NCI-H774 (cell line): ENCODE measurements around the gene LDB1.

Source experiments
- DNase-seq: peaks from one replicate; lab custom pipeline; 2025; lab: John Stamatoyannopoulos, UW

The LDB1 gene, protein sequence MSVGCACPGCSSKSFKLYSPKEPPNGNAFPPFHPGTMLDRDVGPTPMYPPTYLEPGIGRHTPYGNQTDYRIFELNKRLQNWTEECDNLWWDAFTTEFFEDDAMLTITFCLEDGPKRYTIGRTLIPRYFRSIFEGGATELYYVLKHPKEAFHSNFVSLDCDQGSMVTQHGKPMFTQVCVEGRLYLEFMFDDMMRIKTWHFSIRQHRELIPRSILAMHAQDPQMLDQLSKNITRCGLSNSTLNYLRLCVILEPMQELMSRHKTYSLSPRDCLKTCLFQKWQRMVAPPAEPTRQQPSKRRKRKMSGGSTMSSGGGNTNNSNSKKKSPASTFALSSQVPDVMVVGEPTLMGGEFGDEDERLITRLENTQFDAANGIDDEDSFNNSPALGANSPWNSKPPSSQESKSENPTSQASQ

DNA sequence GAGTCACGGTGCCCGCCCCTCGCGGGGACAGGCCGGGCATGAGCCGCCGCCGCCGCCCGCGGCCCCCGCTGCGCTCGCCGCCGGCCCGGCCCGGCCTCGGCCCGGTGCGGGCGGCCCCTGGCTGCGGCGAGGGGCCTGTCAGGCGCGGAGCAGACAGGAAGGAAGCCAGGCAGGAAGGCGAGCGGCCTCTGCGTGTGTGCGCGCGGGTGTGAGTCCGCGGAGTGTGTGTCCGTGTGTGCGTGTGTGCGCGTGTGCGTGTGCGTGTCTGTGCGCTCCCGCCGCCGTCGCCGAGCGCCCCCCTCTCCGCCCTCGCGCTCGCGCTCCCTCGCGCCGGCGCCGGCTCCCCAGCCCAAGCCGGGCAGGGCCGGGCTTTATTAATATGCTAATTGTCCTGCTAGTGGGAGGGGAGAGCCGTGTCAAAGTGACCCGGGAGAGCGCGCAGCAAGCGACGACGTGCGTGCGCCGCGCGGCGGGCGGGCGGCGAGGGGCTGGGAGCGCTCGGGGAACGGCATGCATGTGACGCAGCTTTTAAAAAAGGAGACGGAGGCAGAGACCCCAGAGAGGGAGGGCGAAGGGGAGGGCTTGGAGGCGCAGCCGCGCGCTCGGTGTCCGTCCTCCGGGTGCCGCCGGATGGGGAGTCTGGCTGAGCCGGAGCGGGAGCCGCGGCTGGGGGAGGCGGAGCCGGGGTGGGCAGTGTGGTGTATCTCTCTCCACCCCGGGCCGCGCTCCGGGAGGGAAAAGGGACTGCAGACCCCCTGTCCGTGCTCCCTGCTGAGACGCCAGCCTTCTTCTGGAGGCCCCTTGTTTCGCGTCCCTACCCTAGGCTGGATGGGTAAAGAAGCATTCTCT is at the start of gene LDB1:
Gene LDB1, minus strand, starts transcription at position 227 of the 849 bp plus-strand sequence. CDS start 258 bp downstream, outside the sequence.
- peak; percentile 36 for DNase-seq

DNA sequence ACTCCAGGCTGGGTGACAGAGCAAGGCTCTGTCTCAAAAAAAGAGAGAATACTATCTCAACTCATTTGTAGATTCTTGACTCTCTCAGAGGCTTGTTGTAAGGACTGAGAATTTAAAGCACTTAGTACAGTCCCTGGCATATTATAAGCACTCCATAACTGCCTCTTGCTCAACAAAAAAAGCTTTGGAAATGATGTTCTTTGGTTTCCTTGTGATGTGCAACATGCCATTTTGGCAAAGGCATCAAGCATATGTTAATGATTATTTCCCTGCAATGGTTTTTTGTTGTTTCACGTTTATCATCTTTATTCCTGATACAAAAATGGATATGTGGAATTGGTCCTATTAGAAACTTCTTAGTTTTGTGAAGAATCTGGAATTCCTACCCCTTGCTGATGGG is 47.7 kb upstream of the LDB1 start:
- DNase-seq = no peak

DNA sequence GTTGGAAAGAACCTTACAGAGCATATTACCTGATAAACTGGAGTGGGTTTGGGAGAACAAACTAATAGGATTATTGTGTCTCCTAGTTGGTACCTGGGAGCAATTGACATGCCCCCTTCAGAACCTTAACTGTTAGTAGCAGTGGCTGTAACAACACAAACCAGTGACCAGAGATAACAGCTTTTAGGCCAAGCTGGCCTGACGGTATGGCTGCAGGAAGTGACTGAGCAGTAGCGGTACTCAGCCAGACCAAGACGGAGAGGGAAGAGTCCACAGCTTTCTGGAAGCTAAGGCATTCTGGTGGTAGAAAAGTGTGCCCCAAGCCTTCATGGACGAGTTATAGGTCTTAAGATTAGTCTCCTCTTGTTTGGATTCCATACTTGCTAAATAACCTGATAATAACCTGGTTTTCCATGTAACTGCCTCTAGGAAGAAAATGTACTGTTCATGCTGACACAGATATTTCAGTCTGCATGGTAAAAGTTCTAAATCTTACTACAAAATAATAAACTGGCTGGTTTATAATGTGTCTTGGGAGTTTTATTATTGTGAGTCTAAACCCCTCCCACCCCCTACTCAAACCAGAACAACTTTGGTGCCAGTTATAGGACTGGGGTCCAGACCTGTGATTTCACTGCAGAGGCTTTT is 43.3 kb upstream of the LDB1 start:
- no peak for DNase-seq

DNA sequence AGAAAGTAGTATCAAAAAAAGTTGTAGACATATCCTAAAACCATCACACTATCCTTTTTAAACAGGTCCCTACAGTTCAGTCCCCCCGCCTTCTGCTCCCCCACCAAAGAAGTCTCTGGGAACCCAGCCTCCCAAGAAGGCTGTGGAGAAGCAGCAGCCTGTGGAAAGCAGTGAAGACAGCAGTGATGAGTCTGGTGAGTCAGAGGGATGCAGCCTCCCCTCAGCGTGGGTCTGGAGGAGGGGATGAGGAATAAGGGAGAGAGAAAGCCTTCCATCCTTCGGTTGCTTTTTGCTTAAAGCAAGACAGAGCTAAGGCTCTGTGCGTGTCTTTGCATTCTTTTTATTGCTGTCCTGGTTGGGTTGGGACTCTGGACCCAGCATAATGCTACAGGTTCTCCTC is 39.7 kb upstream of the LDB1 start:
- DNase-seq = no peak

DNA sequence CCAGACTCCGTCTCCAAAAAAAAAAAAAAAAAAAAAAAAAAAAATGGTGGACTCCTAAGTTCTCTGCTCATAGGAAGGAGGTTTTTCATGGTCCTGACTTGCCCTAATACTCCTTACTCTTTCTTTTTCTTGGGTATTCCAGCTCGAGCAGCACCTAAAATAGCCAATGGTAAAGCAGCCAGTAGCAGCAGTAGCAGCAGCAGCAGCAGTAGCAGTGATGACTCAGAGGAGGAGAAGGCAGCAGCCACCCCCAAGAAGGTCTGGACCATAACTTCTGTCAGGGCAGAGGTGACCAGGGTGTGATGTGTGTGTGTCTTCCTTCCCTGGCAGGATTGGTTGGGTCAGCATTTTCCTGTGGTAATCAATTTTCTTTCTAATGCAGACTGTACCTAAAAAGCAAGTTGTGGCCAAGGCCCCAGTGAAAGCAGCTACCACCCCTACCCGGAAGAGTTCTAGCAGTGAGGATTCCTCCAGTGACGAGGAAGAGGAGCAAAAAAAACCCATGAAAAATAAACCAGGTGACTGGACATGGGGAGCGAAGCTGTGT is 39.0 kb upstream of the LDB1 start:
- no peak for DNase-seq

DNA sequence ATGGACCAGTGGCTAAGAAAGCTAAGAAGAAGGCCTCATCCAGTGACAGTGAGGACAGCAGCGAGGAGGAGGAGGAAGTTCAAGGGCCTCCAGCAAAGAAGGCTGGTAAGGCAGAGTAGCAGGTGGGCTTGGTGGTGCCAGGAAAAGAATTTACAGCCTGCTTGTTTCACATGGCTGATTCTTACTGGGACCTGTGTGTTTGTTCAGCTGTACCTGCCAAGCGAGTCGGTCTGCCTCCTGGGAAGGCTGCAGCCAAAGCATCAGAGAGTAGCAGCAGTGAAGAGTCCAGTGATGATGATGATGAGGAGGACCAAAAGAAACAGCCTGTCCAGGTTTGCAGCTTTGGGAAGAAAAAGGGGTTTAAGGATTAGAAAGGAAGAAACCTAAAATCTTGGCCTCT is 37.1 kb upstream of the LDB1 start:
- DNase-seq = no peak

DNA sequence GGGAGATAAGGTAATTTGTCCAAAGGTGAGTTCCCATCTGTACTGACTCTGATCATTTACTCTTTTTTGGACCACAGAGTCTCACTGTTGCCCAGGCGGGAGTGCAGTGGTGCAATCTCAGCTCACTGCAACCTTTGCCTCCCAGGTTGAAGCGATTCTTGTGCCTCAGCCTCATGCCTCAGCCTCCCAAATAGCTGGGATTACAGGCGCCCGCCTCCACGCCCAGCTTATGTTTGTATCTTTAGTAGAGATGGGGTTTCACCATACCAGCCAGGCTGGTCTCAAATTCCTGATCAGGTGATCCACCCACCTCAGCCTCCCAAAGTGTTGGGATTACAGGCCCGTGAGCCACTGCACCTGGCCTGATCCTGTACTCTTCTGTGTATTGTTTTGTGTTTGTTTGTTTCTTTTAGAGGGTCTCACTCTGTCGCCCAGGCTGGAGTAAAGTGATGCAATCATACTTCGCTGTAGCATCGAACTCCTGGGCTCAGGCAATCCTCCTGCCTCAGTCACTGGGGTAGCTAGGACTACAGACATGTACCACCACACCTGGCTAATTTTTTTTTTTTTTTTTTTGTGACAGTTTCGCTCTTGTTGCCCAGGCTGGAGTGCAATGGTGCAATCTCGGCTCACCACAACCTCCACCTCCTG is 34.4 kb upstream of the LDB1 start:
- no peak for DNase-seq

DNA sequence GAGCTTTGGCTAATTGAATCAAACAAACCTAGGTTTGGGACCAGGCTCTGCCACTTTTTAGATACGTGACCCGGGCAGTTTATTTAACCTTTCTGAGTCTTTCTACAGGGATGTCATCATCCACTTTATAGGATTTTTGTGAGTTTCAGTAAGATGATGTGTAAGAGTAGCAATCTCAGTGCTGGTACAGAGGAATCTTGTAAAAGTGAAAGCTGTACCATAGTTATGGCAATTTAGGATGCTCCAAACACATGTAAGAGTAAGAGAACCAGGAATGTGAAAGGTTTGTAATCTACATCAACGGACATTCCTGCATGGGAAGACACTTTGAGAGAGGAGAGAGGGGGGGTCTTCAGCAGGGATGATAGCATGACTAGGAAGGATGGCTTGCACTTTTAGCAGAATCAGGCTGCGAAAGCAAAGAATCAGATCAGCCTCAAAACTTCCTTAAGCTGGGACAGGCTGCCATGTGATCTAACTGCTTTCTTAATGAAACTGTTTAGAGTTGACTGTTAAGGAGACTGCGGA is 33.0 kb upstream of the LDB1 start:
- no peak for DNase-seq

DNA sequence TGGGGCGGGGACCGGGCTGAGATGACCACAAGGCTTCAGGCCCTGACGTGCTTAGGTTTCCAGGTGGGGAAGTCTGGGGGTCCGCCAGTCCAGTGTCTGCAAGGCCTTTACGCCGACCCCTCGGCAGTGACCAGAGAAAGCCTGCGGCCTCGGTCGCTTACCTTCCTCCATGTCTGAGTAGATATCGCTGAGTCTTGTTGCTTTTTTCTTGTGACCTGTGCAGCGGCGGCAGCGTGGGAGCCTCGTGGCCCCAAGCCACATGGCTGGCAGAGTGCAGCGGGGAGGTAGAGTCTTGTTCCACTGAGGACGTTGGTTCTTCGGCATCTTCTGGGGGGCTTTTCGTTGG is 32.4 kb upstream of the LDB1 start:
- DNase-seq = no peak

DNA sequence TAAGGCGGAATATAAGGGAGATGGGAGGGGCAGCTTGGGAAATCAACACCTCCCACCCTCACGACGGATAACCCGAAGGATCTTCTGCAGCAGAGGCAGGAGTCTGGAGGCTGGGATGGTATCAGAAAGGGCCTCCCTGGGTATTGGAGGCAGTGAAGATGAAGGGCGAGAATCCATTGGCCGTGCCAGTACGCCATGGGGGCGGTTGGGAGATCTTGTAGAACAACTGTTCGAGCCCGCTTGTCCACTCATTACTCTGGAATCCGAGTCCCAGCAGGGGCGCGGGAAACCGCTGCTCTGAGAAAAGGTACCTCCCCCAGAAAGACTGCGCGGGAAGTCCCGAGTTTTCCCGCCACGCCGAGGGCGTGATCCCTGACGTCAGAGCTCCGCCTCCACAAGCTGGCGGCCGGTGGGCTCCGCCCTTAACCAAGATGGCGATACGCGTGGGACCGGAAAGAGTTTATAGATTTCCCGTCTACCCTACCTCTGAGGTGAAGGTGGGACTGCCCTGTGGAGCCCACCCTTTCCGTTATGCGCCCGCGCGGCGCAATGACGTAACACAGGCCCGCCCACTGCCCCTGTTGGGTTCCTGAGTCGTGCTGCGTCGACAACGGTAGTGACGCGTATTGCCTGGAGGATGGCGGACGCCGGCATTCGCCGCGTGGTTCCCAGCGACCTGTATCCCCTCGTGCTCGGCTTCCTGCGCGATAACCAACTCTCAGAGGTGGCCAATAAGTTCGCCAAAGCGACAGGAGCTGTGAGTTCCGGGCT is 31.8 kb upstream of the LDB1 start, which contains the start of gene NOLC1:
Gene NOLC1, plus strand, starts transcription at position 616 of the 771 bp plus-strand sequence. Its CDS starts 22 bp downstream, at position 638.
- DNase-seq = peak; percentile 89

DNA sequence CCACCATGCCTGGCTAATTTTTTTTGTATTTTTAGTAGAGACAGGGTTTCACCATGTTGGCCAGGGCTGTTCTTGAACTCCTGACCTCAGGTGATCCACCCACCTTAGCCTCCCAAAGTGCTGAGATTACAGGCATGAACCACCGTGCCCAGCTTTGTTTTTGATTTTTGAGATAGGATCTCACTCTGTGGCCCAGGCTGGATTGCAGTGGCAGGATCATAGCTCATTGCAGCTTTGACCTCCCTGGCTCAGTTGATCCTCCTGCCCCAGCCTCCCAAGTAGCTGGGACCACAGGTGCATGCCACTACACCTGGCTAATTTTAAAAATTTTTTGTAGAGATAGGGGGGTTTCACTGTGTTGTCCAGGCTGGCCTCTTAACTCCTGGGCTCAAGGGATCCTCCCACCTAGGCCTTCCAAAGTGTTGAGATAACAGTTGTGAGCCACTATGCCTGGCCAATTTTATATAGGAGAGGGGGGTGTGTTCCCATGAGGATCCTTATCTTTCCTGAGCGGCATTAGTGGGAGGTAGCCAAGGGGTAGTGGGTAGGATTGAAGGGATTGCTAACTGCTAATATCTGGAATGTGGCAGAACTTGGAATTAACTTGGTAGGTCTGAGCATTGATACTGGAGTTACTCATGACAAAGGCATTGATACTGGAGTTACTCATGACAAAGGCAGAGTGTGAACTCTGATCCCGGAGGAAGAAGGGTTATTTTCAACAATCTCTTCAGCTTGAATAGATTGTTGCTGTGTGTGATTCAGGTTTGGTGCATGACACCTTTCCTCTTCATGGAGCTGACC is 31.0 kb upstream of the LDB1 start:
- no peak for DNase-seq

DNA sequence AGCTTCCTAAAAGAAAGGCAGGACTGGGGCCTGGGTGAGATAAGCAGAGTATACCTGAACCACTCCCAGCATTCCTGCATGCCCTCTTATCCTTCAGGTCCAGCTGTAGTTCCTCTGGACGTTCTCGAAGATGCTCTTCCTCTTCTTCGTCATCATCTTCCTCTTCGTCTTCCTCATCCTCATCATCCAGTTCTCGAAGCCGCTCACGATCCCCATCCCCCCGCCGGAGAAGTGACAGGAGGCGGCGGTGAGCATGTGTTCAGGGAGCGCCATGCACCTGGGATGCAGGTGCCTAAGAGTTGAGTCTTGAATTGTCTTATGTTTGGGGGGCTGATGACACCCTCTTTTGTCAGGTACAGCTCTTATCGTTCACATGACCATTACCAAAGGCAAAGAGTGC is 28.1 kb upstream of the LDB1 start:
- DNase-seq = no peak

DNA sequence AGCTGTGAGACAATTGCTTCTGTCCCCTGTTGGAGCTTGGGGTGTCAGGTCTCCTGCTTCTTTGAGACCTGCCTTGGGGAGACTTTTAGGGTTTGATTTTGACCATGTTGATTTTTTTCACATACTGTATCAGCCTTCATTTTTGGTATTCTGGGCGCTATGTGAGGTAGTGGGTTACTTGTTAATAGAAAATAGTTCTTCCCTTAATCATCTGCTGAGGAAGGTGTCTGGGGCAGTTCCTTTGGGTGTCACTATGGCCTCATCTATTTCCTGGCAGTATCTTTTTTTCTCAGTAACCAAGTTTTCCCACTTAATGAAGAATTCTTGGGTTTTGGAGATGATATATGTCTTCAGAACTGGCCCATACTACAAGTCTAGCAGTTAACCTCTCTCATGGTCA is 27.4 kb upstream of the LDB1 start:
- DNase-seq = no peak

DNA sequence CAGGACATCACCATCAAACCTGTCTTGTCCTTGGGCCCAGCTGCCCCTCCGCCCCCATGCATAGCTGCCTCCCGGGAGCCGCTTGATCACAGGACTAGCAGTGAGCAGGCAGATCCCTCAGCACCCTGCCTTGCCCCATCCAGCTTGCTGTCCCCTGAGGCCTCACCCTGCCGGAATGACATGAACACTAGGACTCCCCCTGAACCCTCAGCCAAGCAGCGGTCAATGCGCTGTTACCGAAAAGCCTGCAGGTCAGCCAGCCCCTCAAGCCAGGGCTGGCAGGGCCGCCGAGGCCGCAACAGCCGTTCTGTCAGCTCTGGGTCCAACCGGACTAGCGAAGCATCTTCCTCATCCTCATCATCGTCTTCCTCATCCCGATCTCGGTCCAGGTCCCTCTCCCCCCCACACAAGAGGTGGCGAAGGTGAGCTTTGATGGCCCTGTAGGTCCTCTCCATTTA is 26.8 kb upstream of the LDB1 start:
- DNase-seq = no peak

DNA sequence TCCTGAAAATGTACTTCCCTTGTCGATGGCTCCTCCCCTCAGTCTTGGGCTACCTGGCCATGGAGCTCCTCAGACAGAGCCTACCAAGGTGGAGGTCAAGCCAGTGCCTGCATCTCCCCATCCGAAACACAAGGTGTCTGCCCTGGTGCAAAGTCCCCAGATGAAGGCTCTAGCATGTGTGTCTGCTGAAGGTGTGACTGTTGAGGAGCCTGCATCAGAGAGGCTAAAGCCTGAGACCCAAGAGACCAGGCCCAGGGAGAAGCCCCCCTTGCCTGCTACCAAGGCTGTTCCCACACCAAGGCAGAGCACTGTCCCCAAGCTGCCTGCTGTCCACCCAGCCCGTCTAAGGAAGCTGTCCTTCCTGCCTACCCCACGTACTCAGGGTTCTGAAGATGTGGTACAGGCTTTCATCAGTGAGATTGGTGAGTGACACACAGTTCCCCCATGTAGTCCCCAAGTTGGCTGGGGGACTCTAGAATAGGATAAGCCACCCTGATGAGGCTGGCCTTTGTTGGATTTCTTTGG is 21.5 kb upstream of the LDB1 start:
- DNase-seq = no peak

DNA sequence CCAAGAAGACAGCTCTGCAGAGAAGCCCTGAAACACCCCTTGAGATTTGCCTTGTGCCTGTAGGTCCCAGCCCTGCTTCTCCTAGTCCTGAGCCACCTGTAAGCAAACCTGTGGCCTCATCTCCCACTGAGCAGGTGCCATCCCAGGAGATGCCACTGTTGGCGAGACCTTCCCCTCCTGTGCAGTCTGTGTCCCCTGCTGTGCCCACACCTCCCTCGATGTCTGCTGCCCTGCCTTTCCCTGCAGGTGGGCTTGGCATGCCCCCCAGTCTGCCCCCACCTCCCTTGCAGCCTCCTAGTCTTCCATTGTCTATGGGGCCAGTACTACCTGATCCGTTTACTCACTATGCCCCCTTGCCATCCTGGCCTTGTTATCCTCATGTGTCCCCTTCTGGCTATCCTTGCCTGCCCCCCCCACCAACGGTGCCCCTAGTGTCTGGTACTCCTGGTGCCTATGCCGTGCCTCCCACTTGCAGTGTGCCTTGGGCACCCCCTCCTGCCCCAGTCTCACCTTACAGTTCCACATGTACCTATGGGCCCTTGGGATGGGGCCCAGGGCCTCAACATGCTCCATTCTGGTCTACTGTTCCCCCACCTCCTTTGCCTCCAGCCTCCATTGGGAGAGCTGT is 20.9 kb upstream of the LDB1 start:
- DNase-seq = no peak

DNA sequence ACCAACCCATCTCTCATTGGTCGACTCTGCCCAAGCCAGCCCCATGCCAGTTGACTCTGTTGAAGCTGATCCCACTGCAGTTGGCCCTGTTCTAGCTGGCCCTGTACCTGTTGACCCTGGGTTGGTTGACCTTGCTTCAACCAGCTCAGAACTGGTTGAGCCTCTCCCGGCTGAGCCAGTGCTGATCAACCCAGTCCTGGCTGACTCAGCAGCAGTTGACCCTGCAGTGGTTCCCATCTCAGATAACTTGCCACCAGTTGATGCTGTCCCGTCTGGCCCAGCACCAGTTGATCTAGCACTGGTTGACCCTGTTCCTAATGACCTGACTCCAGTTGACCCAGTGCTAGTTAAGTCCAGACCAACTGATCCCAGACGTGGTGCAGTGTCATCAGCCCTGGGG is 20.1 kb upstream of the LDB1 start:
- DNase-seq = no peak

DNA sequence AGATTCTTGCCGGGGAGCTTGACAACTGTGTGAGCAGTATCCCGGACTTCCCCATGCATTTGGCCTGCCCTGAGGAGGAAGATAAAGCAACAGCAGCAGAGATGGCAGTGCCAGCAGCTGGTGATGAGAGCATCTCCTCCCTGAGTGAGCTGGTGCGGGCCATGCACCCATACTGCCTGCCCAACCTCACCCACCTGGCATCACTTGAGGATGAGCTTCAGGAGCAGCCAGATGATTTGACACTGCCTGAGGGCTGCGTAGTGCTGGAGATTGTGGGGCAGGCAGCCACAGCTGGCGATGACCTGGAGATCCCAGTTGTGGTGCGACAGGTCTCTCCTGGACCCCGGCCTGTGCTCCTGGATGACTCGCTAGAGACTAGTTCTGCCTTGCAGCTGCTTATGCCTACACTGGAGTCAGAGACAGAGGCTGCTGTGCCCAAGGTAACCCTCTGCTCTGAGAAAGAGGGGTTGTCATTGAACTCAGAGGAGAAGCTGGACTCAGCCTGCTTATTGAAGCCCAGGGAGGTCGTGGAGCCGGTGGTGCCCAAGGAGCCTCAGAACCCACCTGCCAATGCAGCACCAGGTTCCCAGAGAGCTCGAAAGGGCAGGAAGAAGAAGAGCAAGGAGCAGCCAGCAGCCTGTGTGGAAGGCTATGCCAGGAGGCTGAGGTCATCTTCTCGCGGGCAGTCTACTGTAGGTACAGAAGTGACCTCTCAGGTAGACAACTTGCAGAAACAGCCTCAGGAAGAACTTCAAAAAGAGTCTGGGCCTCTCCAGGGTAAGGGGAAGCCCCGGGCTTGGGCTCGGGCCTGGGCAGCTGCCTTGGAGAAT is 19.3 kb upstream of the LDB1 start:
- DNase-seq = no peak
